Measurements from ENCODE around the gene PTGER4. TPM values are rescaled to one million over a fixed set of nuclear protein-coding genes. Genes with fewer than 3 reads are reported as not detected.

The PTGER4 gene
- total and polyA plus RNA-seq, 4 donors: 0.60 to 6.8 (median 2.8) TPM

GRCh38 chr5:40656766-40657165, 22.9 kb upstream of the PTGER4 start:
- no peak for DNase-seq (ENCODE audit: low spot score)
- no peaks in the 10 kb centered on the region for H3K9me3 ChIP-seq (ENCODE audit: control insufficient read depth in 4 of 4, low read length in 3 of 4)
- TF ChIP-seq, protein P1, sequence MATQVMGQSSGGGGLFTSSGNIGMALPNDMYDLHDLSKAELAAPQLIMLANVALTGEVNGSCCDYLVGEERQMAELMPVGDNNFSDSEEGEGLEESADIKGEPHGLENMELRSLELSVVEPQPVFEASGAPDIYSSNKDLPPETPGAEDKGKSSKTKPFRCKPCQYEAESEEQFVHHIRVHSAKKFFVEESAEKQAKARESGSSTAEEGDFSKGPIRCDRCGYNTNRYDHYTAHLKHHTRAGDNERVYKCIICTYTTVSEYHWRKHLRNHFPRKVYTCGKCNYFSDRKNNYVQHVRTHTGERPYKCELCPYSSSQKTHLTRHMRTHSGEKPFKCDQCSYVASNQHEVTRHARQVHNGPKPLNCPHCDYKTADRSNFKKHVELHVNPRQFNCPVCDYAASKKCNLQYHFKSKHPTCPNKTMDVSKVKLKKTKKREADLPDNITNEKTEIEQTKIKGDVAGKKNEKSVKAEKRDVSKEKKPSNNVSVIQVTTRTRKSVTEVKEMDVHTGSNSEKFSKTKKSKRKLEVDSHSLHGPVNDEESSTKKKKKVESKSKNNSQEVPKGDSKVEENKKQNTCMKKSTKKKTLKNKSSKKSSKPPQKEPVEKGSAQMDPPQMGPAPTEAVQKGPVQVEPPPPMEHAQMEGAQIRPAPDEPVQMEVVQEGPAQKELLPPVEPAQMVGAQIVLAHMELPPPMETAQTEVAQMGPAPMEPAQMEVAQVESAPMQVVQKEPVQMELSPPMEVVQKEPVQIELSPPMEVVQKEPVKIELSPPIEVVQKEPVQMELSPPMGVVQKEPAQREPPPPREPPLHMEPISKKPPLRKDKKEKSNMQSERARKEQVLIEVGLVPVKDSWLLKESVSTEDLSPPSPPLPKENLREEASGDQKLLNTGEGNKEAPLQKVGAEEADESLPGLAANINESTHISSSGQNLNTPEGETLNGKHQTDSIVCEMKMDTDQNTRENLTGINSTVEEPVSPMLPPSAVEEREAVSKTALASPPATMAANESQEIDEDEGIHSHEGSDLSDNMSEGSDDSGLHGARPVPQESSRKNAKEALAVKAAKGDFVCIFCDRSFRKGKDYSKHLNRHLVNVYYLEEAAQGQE (IDR thresholded peaks at IDR 0.05): no peak
- TF ChIP-seq SP1 (IDR thresholded peaks at IDR 0.05) (no peak), FOXA1 (IDR thresholded peaks at IDR 0.05) (no peak)

GRCh38 chr5:40660751-40661150, 19.0 kb upstream of the PTGER4 start:
- Histone ChIP-seq H3K4me1 (ENCODE audit: control insufficient read depth in 4 of 4, insufficient read depth in 4 of 4, low read length in 3 of 4) (no peaks in the 10 kb centered on the region), H3K36me3 (ENCODE audit: control insufficient read depth in 4 of 4, insufficient read depth in 3 of 4, low read depth in 1 of 4, low read length in 3 of 4) (no peaks in the 10 kb centered on the region), H3K9me3 (ENCODE audit: control insufficient read depth in 4 of 4, low read length in 3 of 4) (no peaks in the 10 kb centered on the region), H3K4me3 (ENCODE audit: low read depth in 1 of 3, low read length in 3 of 3) (no peak overlapping the region), H3K9ac (ENCODE audit: low read depth in 1 of 2, low read length in 2 of 2) (no peak overlapping the region), H3K27me3 (ENCODE audit: control insufficient read depth in 4 of 4, insufficient read depth in 4 of 4, low read length in 3 of 4) (no peaks in the 10 kb centered on the region), H3K27ac (ENCODE audit: low read depth in 1 of 2, low read length in 2 of 2) (no peak overlapping the region)
- no peak for DNase-seq (ENCODE audit: low spot score)
- TF ChIP-seq RAD21 (IDR thresholded peaks at IDR 0.05) (no peak), FOXA2 (IDR thresholded peaks at IDR 0.05) (no peak), YY1 (IDR thresholded peaks at IDR 0.05) (no peak), SP1 (IDR thresholded peaks at IDR 0.05) (no peak), HNF4G (IDR thresholded peaks at IDR 0.05) (no peak), CTCF (IDR thresholded peaks at IDR 0.05; ENCODE audit: low read depth, low read length, missing input control) (no peak), NR2F2 (IDR thresholded peaks at IDR 0.05) (no peak), FOXA1 (IDR thresholded peaks at IDR 0.05) (no peak), MAX (IDR thresholded peaks at IDR 0.05) (no peak)
- TF ChIP-seq, protein P1 (IDR thresholded peaks at IDR 0.05): no peak
- TF ChIP-seq, protein P2, sequence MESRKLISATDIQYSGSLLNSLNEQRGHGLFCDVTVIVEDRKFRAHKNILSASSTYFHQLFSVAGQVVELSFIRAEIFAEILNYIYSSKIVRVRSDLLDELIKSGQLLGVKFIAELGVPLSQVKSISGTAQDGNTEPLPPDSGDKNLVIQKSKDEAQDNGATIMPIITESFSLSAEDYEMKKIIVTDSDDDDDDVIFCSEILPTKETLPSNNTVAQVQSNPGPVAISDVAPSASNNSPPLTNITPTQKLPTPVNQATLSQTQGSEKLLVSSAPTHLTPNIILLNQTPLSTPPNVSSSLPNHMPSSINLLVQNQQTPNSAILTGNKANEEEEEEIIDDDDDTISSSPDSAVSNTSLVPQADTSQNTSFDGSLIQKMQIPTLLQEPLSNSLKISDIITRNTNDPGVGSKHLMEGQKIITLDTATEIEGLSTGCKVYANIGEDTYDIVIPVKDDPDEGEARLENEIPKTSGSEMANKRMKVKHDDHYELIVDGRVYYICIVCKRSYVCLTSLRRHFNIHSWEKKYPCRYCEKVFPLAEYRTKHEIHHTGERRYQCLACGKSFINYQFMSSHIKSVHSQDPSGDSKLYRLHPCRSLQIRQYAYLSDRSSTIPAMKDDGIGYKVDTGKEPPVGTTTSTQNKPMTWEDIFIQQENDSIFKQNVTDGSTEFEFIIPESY (IDR thresholded peaks at IDR 0.05): no peak
- WGBS: 81% methylated on average over 2 of the region's 2 CpGs

More at GRCh38 chr5:40656766-40657165, 22.9 kb upstream of the PTGER4 start:
- Histone ChIP-seq H3K36me3 (ENCODE audit: control insufficient read depth in 4 of 4, insufficient read depth in 3 of 4, low read depth in 1 of 4, low read length in 3 of 4) (no peaks in the 10 kb centered on the region), H3K27ac (ENCODE audit: low read depth in 1 of 2, low read length in 2 of 2) (no peak overlapping the region), H3K4me3 (ENCODE audit: low read depth in 1 of 3, low read length in 3 of 3) (no peak overlapping the region), H3K27me3 (ENCODE audit: control insufficient read depth in 4 of 4, insufficient read depth in 4 of 4, low read length in 3 of 4) (no peaks in the 10 kb centered on the region), H3K4me1 (ENCODE audit: control insufficient read depth in 4 of 4, insufficient read depth in 4 of 4, low read length in 3 of 4) (no peaks in the 10 kb centered on the region), H3K9ac (ENCODE audit: low read depth in 1 of 2, low read length in 2 of 2) (no peak overlapping the region)
